ENCODE measurements around the gene FASTKD1.

- TF ChIP-seq CTCF (IDR thresholded peaks at IDR 0.05; ENCODE audit: low read depth, low read length) (no peak), POLR2A (IDR thresholded peaks at IDR 0.05; ENCODE audit: extremely low read depth, insufficient read length) (no peak)
Measured at GRCh38 chr2:169513094-169513493, 60.6 kb downstream of the FASTKD1 start.

All from NB4 (cell line).